OCI-LY3 (cell line): ENCODE results near the gene NUDT7.

ENCODE experiments used
- CTCF ChIP-seq: fragments of 200-600, 300-600 bp; sonication (generic); IDR thresholded peaks from 2 replicates; pipeline ENCODE4 v1.5.1; 2014; ENCODE audit warnings: antibody characterized with exemption, low read length, low read depth
- EZH2phosphoT487 ChIP-seq: fragments of 200-600 bp; shearing (Covaris generic); IDR thresholded peaks from 2 replicates; pipeline ENCODE4 v1.6.1; 2018; ENCODE audit warnings: antibody characterized with exemption, mixed run types, low read depth

- TF ChIP-seq CTCF: no peak
- no peak for TF ChIP-seq EZH2phosphoT487
These were observed 64.0 kb downstream of the NUDT7 start for GRCh38 chr16:77786186-77786847.
